ENCODE results near the gene GOLPH3L.
A peak's percentile ranks its signal among the peaks of the same experiment; 100 is the strongest.
"Not testable (repeated sequence)": the region's sequence is repeated elsewhere in the genome, so short reads cannot be mapped to it uniquely, and the experiment has no call there.

GOLPH3L gene

GRCh38 chr1:150696995-150697927, at the start of gene GOLPH3L:
GOLPH3L (minus strand) TSS chr1:150697154; CDS start chr1:150694838, 2,316 bp downstream.
- peak; percentile 100 for DNase-seq

DNA sequence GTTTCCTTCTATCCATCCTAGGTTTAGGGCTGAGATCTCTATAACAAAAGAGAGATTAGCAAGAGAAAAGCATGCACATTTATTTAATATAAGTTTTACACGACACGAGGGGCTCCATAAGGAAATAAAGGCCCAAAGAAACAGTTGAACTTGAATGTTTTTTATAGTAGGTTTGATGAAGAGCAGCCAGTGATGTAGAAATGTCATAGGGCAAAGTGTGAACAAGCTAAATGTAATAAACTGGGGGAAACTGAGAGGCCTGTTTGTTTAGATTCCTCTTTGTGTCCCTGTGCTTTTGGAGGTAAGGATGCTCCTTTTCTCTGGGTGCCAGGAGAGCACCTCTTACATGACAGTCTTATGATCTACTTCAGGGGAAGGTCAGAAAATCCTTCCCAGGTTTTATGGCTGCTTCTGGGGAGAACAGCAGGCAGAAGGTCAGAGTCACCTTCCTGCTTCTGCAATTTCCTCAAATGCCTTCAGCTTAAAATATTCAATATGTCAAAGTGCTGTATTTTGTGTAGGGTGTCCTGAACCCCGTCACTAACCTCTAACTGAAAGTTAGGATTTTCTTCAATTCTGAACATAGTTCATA, 33.3 kb upstream of the GOLPH3L start:
- no peak for DNase-seq

DNA sequence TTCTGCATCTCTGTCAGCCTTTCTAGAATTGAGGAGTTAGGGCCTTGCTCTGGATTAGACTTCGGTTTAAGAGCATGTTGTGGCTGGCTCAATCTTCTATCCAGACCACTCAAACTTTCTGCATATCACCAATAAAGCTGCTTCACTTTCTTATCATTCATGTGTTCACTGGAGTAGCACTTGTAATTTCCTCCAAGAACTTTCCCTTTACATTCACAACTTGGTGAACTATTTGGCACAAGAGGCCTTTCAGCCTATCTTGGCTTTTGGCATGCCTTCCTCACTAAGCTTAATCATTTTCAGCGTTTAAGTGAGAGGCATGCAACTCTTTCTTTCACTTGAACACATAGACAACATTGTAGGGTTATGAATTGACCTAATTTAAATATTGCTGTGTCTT, 27.4 kb upstream of the GOLPH3L start:
- no peak for DNase-seq

DNA sequence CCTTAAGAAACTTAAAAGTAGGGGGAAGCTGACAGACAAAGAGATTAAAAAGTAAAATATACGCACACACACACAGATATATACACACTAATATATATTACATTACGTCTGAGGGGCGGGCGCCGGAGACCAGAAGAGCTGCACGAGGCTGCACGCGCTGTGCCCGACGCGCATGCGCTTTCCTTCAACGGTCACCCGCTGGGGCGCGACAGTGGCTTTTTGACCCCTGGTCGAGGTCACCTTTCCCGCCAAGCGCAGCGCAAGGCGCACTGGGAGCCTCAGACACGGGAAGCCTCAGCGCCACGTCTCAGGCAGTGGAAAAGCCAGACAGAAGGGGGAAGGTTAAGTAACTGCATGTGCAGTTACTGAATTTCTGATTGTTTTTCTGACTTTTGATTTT, 23.7 kb upstream of the GOLPH3L start, which contains the start of gene HORMAD1:
Gene HORMAD1 (minus strand): TSS at position 193 of the 400 bp plus-strand sequence. CDS start 1,390 bp downstream, outside the sequence.
- no peak for DNase-seq

- no peak for DNase-seq
Observed at GRCh38 chr1:150720098-150720497, 23.1 kb upstream of the GOLPH3L start.

DNA sequence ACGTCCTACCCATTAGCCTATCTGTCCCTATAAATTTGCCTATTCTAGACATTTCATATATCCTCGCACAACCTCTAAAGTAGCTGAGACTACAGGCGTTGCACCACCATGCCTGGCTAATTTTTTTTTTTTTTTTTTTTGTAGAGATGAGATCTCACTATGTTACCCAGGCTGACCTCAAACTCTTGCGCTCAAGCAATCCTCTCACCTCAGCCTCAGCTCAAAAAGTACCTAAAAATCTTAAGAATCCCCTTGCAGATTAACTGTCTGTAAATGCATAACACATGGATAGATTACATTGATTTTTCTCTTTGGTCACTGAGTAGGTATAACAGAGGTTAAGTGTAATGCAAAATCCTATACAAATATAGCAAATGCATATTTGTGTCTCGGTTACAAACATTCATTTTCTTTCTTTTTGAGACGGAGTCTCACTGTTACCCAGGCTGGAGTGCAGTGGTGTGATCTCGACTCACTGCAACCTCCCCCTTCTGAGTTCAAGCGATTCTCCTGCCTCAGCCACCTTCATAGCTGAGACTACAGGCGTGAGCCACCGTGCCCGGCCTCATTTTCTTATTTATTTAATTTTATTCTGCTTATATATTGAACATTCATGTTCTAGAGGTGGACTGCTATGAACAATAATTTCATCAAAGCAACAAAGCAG, 21.4 kb upstream of the GOLPH3L start:
- DNase-seq = no peak

GRCh38 chr1:150709031-150709430, 12.1 kb upstream of the GOLPH3L start:
- not testable (repeated sequence) for DNase-seq

DNA sequence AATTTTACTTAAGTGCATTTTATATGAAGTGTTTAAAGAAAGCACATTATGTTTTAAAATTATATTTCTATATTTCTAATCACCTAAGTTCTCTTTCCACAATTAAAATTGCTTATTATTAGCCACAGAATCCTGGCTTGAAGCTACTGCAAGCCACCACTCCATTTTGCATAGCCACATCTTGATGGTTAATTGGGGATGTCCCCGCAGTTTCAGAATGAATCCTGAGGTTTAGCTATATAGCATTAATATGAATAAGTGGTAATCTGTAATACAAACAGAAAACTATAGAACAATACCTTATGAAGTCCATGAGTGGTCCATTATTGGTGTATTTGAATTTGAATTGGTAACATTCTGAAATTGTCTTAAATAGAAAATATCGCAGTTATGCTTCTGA, 11.6 kb upstream of the GOLPH3L start:
- DNase-seq = no peak

DNA sequence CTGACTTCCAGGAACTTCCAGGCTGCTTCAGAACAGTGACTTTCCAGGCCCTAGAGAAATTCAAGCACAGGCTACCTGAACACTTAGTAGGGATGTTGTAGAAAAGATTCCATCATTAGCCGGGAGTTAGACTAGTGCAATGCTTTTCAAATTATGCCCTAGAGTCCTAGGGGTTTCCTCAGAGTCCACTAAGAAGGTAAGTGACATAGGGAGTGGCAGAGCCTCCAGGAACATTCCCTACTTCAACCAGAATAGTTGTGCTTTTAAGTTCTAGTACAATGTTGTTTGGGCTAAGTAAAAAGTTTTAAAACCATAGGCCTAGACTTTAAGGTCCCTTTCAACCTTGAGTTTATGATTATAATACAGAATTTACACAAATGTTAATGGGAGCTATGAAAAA, 9.1 kb upstream of the GOLPH3L start:
- DNase-seq = no peak

DNA sequence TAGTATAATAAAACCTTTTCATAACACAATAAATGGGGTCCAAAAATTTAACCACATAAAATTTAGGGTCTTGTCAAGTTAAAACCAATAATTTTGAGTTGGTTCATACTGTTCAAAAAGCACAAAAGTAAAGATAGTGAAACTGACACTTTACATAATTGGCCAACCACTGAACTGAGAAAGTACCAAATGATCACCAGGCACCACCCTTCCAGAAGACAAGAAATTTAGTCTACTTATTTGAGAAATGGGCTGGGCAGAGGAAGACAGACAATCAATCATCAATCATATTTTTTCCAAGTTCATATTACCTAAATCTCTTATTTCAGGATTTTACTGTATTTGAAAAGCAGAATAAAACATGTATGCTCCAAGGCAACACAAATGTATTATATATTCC, 6.5 kb upstream of the GOLPH3L start:
- DNase-seq = no peak

GRCh38 chr1:150696590-150696989, 364 bp downstream of the GOLPH3L start:
- DNase-seq = no peak

- DNase-seq = no peak
Observed at GRCh38 chr1:150696162-150696561, 792 bp downstream of the GOLPH3L start.

DNA sequence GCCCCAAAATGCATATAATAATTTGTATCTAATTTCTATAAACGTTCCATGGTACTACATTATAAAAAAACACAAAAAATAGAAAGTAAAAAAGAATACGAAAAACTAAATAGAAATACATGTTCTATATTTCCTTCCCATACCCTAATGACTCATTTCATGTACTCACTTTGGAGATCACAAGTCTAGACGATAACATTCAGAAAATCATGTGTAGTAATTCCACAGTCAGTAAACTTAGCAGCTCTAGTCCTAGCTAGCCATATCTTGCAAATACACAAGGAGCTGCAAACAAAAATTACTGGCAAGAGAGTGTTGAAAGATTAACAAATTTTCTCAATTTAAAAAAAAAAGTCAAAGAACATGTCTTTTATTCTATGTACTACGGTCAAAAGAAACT, 1.4 kb downstream of the GOLPH3L start:
- no peak for DNase-seq

GRCh38 chr1:150692720-150693119, 4.2 kb downstream of the GOLPH3L start:
- no peak for DNase-seq

DNA sequence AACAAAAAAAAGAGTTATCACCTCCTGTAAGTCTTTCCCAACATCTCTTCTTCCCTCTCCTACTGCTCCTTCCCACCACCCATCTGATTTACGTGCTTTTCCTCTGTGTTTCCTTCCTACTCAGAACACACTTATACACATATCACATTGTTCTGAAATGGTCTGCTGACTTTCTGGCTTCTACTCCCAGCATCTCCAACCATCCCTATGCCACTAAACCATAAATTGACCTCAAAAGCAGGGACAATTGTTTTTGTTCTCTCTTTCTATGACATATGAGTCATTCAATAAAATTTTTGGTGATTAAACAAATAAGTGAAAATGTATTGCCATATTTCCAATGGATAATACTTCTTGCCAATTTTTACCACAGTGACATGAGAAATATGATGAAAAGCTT, 8.2 kb downstream of the GOLPH3L start:
- DNase-seq = no peak

GRCh38 chr1:150686275-150686674, 10.7 kb downstream of the GOLPH3L start:
- DNase-seq = no peak

DNA sequence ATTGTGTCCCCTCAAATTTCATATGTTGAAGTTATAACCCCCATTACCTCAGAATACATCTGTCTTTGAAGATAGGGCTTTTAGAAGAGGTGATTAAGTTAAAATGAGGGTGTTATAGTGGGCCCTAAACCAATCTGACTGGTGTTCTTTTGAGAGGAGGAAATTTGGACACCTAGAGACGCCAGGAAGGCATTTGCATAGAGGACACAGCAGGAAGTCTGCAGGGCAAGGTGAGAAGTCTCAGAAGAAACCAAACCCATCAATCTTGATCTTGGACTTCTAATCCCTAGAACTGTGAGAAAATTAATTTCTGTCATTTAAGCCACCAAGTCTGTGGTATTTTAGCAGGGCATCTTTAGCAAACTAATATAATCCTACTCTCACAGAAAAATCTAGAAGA, 13.0 kb downstream of the GOLPH3L start:
- DNase-seq = no peak

DNA sequence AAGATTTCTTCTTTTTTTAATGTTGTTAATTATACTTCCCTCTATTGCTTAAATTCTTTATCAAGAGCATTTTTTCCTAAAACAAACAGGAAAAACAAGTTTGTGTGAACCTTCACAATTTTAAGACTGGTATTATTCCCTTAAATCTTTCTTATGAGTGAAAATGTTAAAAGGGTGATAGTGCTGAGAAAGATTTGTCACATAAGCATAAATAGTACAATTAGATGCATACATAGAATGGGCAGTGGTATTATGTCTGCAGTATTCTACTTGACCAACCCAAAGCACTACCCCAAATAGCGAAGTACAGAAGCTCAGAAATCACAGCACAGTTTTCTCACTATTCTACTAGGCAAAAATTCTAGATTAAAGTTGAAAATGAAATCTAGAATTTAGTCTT, 18.0 kb downstream of the GOLPH3L start:
- no peak for DNase-seq

- DNase-seq = no peak
Observed at GRCh38 chr1:150674881-150675280, 22.1 kb downstream of the GOLPH3L start.

DNA sequence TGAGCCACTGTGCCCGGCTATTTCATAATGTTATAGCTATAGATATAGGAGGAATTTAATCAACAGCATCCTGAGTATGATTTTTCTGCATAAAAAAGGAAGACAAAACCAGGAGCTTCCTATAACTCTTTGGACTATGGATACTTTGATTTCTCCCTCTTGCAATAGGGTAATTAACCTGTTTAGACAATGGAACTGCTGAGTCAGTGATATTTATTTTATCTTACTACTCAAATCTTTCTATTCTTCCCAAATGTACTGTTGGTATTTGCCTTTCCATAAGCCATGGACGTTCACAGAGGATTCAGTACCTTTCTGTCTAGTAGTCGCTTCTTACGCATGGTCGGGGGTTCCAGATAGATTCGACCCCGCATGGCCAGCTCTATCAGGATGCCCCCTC, 33.6 kb downstream of the GOLPH3L start:
- no peak for DNase-seq

DNA sequence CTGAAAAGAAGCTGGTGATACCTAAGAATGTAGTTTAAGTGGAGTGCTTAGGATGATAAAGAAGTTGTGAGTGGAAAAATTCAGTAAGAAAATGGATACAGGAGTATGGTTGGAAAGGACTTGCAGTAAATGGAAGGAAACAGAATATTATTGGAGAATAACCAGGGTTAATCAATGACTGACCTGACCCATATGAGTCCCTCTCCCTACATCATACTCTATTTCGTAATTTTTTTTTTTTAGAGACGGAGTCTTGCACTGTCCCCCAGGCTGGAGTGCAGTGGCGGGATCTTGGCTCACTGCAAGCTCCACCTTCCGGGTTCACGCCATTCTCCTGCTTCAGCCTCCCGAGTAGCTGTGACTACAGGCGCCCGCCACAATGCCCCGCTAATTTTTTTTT, 34.1 kb downstream of the GOLPH3L start:
- no peak for DNase-seq

- no peak for DNase-seq
Observed at GRCh38 chr1:150661156-150661555, 35.8 kb downstream of the GOLPH3L start.

- no peak for DNase-seq
Observed at GRCh38 chr1:150660584-150660983, 36.4 kb downstream of the GOLPH3L start.

GRCh38 chr1:150657064-150657463, 39.9 kb downstream of the GOLPH3L start:
- DNase-seq = not testable (repeated sequence)

Measured in NCI-H1694 treated with DMSO at 0.1 percent for 48 hours (cell line).